ENCODE data around the gene LRSAM1. TPM values are rescaled to one million over a fixed set of nuclear protein-coding genes. Genes with fewer than 3 reads are reported as not detected.

LRSAM1 gene
- total RNA-seq, 1 donor from 2014 or later, result 25.9 TPM

DNA sequence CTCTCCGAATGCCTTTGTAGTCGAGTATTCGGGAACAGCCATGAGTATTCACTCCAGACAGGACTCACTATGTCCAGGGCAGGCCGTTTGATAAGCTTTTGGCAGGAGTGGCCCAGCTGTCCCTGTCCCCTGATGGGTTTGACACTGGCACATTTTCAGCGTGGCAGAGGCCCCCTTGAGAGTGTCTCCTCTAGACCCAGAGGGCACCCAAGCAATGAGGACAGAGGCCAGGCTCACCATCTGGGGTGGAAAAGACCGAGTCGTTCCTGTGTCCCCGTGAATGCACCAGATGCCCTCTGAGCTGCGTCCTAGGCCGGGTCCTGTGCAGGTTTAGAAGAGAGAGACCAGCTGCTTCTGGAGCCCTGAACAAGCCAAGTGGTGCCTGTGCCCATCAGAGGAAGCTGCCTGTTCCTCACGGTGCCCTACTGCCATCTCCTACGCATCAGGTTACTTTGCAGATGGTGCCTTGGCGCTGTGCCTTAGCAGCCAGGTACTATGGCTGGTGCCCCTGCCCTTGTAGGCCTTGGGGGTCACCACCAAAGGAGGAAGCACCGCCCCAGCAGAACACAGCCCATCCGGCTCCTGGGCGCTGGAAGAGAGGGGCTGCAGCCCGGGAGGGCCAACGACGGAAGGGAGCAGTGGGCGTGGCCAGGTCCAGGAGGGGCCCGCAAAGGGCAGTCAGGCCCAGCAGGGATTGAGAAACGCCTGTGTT, 42.4 kb downstream of the LRSAM1 start:
- DNase-seq (no peak), ATAC-seq (no peak)
- intact Hi-C loops (cut with DNase I), result no loop called here
- H3K4me3 ChIP-seq, result no peak overlapping the region
- peaks cover 93% of the 10 kb centered on the region for H3K36me3 ChIP-seq
- H3K9me3 ChIP-seq, result no peaks in the 10 kb centered on the region
- H3K27ac ChIP-seq, result no peak overlapping the region
- H3K27me3 ChIP-seq (ENCODE audit: low read depth), result no peaks in the 10 kb centered on the region
- TF ChIP-seq, protein P1, sequence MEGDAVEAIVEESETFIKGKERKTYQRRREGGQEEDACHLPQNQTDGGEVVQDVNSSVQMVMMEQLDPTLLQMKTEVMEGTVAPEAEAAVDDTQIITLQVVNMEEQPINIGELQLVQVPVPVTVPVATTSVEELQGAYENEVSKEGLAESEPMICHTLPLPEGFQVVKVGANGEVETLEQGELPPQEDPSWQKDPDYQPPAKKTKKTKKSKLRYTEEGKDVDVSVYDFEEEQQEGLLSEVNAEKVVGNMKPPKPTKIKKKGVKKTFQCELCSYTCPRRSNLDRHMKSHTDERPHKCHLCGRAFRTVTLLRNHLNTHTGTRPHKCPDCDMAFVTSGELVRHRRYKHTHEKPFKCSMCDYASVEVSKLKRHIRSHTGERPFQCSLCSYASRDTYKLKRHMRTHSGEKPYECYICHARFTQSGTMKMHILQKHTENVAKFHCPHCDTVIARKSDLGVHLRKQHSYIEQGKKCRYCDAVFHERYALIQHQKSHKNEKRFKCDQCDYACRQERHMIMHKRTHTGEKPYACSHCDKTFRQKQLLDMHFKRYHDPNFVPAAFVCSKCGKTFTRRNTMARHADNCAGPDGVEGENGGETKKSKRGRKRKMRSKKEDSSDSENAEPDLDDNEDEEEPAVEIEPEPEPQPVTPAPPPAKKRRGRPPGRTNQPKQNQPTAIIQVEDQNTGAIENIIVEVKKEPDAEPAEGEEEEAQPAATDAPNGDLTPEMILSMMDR (IDR thresholded peaks at IDR 0.05), result no peak
- H3K4me1 ChIP-seq, result peaks cover 3% of the 10 kb centered on the region

DNA sequence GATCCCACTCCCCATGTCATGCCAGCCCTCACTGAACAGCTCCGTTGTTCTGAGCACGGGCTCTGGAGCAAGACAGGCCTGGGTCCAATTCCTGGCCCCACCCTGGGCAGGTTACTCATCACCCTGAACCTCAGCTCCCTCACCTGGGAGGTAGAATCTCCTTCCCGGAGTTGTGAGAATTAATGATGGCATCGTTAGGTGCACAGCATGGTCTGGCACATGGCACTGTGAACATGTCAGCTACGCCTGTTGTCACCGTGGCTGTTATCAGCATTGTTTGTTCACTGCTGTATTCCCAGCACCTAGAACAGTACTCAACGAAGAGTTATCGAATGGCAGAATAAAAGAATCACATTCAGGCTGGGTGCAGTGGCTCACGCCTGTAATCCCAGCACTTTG, 43.0 kb downstream of the LRSAM1 start:
- Histone ChIP-seq H3K4me1 (peaks cover 3% of the 10 kb centered on the region), H3K4me3 (no peak overlapping the region), H3K27me3 (ENCODE audit: low read depth) (no peaks in the 10 kb centered on the region), H3K9me3 (no peaks in the 10 kb centered on the region), H3K27ac (no peak overlapping the region), H3K36me3 (peaks cover 88% of the 10 kb centered on the region)
- intact Hi-C loops (cut with DNase I), result no loop called here
- DNase-seq (no peak), ATAC-seq (no peak)
- TF ChIP-seq, protein P1 (IDR thresholded peaks at IDR 0.05), result no peak

- DNase-seq (no peak), ATAC-seq (no peak)
- Histone ChIP-seq H3K27me3 (ENCODE audit: low read depth) (no peaks in the 10 kb centered on the region), H3K27ac (no peak overlapping the region), H3K9me3 (no peaks in the 10 kb centered on the region), H3K4me1 (peaks cover 3% of the 10 kb centered on the region), H3K4me3 (no peak overlapping the region), H3K36me3 (peaks cover 79% of the 10 kb centered on the region)
- TF ChIP-seq, protein P1 (IDR thresholded peaks at IDR 0.05), result no peak
- intact Hi-C loops (cut with DNase I), result no loop called here
Measured at GRCh38 chr9:127495884-127496555, 44.7 kb downstream of the LRSAM1 start.

DNA sequence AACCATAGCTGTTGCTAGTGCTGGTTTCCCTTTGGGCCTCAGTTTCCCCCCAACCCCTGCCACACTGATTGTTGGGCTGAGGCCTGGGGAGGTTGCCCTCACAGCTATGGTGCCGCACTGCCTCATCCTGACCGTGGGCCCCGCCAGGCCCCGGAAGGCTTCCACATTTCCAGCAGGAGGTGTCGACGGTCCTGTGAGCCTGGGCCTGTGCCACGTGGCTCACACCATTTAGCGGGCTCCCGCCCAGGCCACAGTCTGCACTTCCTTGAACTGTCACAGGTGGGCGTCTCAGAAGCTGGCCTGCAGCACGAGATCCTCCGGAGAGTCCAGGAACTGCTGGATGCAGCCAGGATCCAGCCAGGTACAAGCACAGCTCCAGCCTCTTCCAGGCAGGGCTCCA, 45.7 kb downstream of the LRSAM1 start:
- intact Hi-C loops (cut with DNase I), result no loop called here
- Histone ChIP-seq H3K9me3 (no peaks in the 10 kb centered on the region), H3K27me3 (ENCODE audit: low read depth) (no peaks in the 10 kb centered on the region), H3K36me3 (peaks cover 78% of the 10 kb centered on the region), H3K4me3 (no peak overlapping the region), H3K27ac (no peak overlapping the region), H3K4me1 (peaks cover 3% of the 10 kb centered on the region)
- no peak for DNase-seq
- peak in 1 of 2 donors; percentile 12 for ATAC-seq
- TF ChIP-seq, protein P1 (IDR thresholded peaks at IDR 0.05), result no peak

DNA sequence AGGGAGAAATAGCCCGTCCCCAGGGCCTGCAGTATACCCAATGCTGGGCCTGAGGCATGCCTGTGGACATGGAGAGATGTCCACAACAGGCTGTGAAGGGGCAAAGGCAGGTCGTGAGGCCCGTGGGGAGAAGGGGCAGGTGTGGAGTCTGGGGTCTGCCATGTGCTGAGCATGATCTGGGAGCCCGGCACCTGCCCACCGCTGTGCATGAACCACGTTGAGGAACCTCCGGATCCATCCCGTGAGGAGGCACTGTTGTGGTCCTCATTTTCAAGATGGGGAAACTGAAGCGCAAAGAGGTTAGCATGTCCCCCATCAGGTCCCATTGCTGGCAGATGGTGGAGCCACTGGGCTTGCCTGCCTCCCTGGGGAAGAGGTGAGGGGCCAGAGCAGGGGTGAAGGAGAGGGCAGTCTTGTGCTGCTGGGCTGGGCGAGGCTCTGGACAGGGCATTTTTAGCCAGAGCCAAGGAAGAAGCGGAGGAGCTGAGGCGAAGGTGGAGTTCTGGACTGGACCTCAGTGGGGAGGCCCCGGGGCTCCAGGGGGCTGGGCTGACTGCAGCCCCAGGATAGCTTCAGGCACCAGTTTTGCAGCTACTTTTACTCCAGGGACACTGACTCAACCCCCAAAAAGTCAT, 46.5 kb downstream of the LRSAM1 start:
- Histone ChIP-seq H3K9me3 (no peaks in the 10 kb centered on the region), H3K4me3 (no peak overlapping the region), H3K27me3 (ENCODE audit: low read depth) (no peaks in the 10 kb centered on the region), H3K4me1 (peaks cover 3% of the 10 kb centered on the region), H3K36me3 (peaks cover 78% of the 10 kb centered on the region), H3K27ac (no peak overlapping the region)
- ATAC-seq (no peak), DNase-seq (no peak)
- TF ChIP-seq, protein P1 (IDR thresholded peaks at IDR 0.05), result no peak
- intact Hi-C loops (cut with DNase I), result no loop called here
